ENCODE data around the gene CD44. TPM values are rescaled to one million over a fixed set of nuclear protein-coding genes. Genes with fewer than 3 reads are reported as not detected.

Gene CD44
- total RNA-seq, 4 donors from 2014 or later, result 135 to 636 (median 397) TPM

- H3K27me3 ChIP-seq, result no peaks in the 10 kb centered on the region
- intact Hi-C loops (cut with DNase I; ENCODE audit: low total_unique reads), result no loop called here
Measured at GRCh38 chr11:35206616-35207015, 67.6 kb downstream of the CD44 start.

GRCh38 chr11:35207471-35208403 lies 68.8 kb downstream of the CD44 start:
- TF ChIP-seq CTCF (IDR thresholded peaks at IDR 0.05), result no peak
- no peak for TF ChIP-seq POLR2A (IDR thresholded peaks at IDR 0.05)
- Histone ChIP-seq H3K36me3 (no peaks in the 10 kb centered on the region), H3K27ac (no peak overlapping the region), H3K4me3 (no peak overlapping the region), H3K27me3 (no peaks in the 10 kb centered on the region), H3K9me3 (no peaks in the 10 kb centered on the region), H3K4me1 (no peaks in the 10 kb centered on the region)
- intact Hi-C loops (cut with DNase I; ENCODE audit: low total_unique reads), result no loop called here
- DNase-seq, result no peak

More at GRCh38 chr11:35206616-35207015, 67.6 kb downstream of the CD44 start:
- no peak for TF ChIP-seq CTCF (IDR thresholded peaks at IDR 0.05)
- no peak for TF ChIP-seq POLR2A (IDR thresholded peaks at IDR 0.05)
- no peaks in the 10 kb centered on the region for H3K4me1 ChIP-seq
- no peaks in the 10 kb centered on the region for H3K9me3 ChIP-seq
- H3K27ac ChIP-seq, result no peak overlapping the region
- no peak overlapping the region for H3K4me3 ChIP-seq
- no peaks in the 10 kb centered on the region for H3K36me3 ChIP-seq
- no peak for DNase-seq

- H3K36me3 ChIP-seq, result no peaks in the 10 kb centered on the region
- intact Hi-C loops (cut with DNase I; ENCODE audit: low total_unique reads), result no loop called here
Measured at GRCh38 chr11:35208795-35209194, 69.8 kb downstream of the CD44 start.

GRCh38 chr11:35210876-35211546 lies 72.0 kb downstream of the CD44 start:
- intact Hi-C loops (cut with DNase I; ENCODE audit: low total_unique reads), result no loop called here
- DNase-seq, result no peak
- TF ChIP-seq POLR2A (IDR thresholded peaks at IDR 0.05) (no peak), CTCF (IDR thresholded peaks at IDR 0.05) (no peak)
- H3K4me3 ChIP-seq, result no peak overlapping the region
- no peak overlapping the region for H3K27ac ChIP-seq
- no peaks in the 10 kb centered on the region for H3K9me3 ChIP-seq
- no peaks in the 10 kb centered on the region for H3K4me1 ChIP-seq
- H3K36me3 ChIP-seq, result no peaks in the 10 kb centered on the region
- no peaks in the 10 kb centered on the region for H3K27me3 ChIP-seq

More at GRCh38 chr11:35208795-35209194, 69.8 kb downstream of the CD44 start:
- Histone ChIP-seq H3K27me3 (no peaks in the 10 kb centered on the region), H3K27ac (no peak overlapping the region), H3K4me3 (no peak overlapping the region), H3K4me1 (no peaks in the 10 kb centered on the region), H3K9me3 (no peaks in the 10 kb centered on the region)
- no peak for DNase-seq
- TF ChIP-seq POLR2A (IDR thresholded peaks at IDR 0.05) (no peak), CTCF (IDR thresholded peaks at IDR 0.05) (no peak)

GRCh38 chr11:35211952-35212351 lies 73.0 kb downstream of the CD44 start:
- DNase-seq, result no peak
- Histone ChIP-seq H3K27ac (peak overlapping the region in 1 of 2 donors; percentile 56), H3K4me1 (no peaks in the 10 kb centered on the region), H3K36me3 (no peaks in the 10 kb centered on the region), H3K27me3 (no peaks in the 10 kb centered on the region), H3K9me3 (no peaks in the 10 kb centered on the region), H3K4me3 (no peak overlapping the region)
- TF ChIP-seq POLR2A (IDR thresholded peaks at IDR 0.05) (no peak), CTCF (IDR thresholded peaks at IDR 0.05) (no peak)
- intact Hi-C loops (cut with DNase I; ENCODE audit: low total_unique reads), result no loop called here

All from uterus (tissue), 4 donors.